HL-60 (cell line): ENCODE data around the gene BRPF3.

Experiments used
- DNase-seq, 2 experiments: peaks; one replicate each; pipeline ENCODE4 v3.0.0-alpha.2; 2010 to 2020; ENCODE audit warnings: low read depth in 1 of 2, low spot score in 1 of 2
- H3K27ac ChIP-seq: fragments of 250-450 bp; sonication (Bioruptor Pico); replicated peaks from 2 replicates; pipeline ENCODE4 v1.5.1; 2020; ENCODE audit warnings: mild to moderate bottlenecking, moderate library complexity
- H3K27me3 ChIP-seq: fragments of 250-450 bp; sonication (Bioruptor Pico); 2 replicates; pipeline ENCODE4 v1.5.1; 2021; ENCODE audit warnings: mild to moderate bottlenecking, moderate library complexity; ENCODE audit not compliant: insufficient read depth, poor library complexity, severe bottlenecking
- H3K4me3 ChIP-seq: replicated peaks from 2 replicates; pipeline ENCODE4 v1.5.1; 2011; ENCODE audit warnings: mild to moderate bottlenecking, control low read depth, low read length; ENCODE audit not compliant: insufficient read depth
- GABPA ChIP-seq: IDR thresholded peaks from 2 replicates; pipeline ENCODE4 v1.6.1; 2012; ENCODE audit warnings: low read depth
- POLR2AphosphoS5 ChIP-seq: IDR thresholded peaks from 2 replicates; pipeline ENCODE4 v1.6.1; 2012; ENCODE audit warnings: low read depth
- SPI1 ChIP-seq: IDR thresholded peaks from 2 replicates; pipeline ENCODE4 v1.6.1; 2012; ENCODE audit warnings: low read depth, mild to moderate bottlenecking, borderline replicate concordance
- long read RNA-seq: library from polyadenylated mRNA; unstranded; transcript quantifications from one replicate; pipeline ENCODE4 v2.0.0, GENCODE V29; 2020
- TF ChIP-seq, protein P1 (sequence below): IDR thresholded peaks from one replicate; pipeline ENCODE4 v1.5.1; 2011; ENCODE audit warnings: low read length, control low read depth, inconsistent platforms; ENCODE audit not compliant: insufficient read depth
- TF ChIP-seq, protein P2 (sequence below): IDR thresholded peaks from 2 replicates; pipeline ENCODE4 v1.6.1; 2012; ENCODE audit warnings: low read depth; ENCODE audit not compliant: insufficient replicate concordance

Gene BRPF3
- long read RNA-seq, partial matches to known transcripts, result 0 of 2 reads
- long read RNA-seq, other reads (novel, unspliced or antisense), result 2 of 2 reads

DNA sequence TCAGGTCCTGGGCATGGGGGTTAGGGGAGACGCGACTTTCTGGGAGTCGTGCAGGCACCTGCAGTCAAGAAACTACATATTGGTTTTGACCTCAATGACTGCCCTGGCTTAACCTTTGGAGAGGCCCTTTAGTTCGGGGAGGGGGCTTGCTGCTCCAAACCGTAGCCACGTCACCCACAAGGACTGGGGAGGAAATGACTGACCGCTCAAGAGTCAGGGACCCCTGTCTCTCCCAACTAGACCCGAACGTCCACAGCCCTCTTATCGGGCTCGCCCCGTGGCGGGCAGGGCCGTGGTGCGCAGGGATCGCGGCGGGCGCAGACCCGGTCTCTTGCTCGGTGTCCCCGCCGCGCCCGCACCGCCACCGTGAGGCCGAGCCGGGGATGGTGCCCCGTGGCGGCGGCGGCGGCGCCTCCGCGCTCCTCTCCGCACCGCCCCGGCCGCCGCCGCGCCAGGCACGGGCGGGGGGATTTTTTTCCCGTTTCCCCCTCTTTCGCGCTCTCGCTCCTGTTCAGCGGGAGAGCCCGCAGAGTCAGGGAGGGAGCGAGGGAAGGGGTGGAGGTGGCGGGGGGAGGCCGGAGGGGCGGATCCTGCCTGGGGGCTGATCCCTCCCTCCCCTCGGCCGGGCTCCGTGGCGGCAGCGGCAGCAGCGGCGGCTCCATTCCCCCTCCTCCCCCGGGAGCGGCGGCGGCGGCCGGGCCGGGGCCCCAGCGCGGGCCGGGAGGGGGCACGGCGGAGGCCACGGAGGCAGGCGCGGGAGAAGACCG lies at the start of gene BRPF3:
Gene BRPF3 (plus strand): TSS at position 632 of the 767 bp plus-strand sequence. CDS start 3,579 bp downstream, outside the sequence.
- H3K27ac ChIP-seq, result peak within 1 kb of the TSS; percentile 93
- DNase-seq, result peak; percentile 46 to 69
- H3K4me3 ChIP-seq, result peak within 1 kb of the TSS; percentile 56
- H3K27me3 ChIP-seq, result no peaks in the 10 kb centered on the region
- TF ChIP-seq POLR2AphosphoS5 (no peak), GABPA (no peak), SPI1 (no peak)
- TF ChIP-seq, protein P1, sequence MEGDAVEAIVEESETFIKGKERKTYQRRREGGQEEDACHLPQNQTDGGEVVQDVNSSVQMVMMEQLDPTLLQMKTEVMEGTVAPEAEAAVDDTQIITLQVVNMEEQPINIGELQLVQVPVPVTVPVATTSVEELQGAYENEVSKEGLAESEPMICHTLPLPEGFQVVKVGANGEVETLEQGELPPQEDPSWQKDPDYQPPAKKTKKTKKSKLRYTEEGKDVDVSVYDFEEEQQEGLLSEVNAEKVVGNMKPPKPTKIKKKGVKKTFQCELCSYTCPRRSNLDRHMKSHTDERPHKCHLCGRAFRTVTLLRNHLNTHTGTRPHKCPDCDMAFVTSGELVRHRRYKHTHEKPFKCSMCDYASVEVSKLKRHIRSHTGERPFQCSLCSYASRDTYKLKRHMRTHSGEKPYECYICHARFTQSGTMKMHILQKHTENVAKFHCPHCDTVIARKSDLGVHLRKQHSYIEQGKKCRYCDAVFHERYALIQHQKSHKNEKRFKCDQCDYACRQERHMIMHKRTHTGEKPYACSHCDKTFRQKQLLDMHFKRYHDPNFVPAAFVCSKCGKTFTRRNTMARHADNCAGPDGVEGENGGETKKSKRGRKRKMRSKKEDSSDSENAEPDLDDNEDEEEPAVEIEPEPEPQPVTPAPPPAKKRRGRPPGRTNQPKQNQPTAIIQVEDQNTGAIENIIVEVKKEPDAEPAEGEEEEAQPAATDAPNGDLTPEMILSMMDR, result no peak
- TF ChIP-seq, protein P2, sequence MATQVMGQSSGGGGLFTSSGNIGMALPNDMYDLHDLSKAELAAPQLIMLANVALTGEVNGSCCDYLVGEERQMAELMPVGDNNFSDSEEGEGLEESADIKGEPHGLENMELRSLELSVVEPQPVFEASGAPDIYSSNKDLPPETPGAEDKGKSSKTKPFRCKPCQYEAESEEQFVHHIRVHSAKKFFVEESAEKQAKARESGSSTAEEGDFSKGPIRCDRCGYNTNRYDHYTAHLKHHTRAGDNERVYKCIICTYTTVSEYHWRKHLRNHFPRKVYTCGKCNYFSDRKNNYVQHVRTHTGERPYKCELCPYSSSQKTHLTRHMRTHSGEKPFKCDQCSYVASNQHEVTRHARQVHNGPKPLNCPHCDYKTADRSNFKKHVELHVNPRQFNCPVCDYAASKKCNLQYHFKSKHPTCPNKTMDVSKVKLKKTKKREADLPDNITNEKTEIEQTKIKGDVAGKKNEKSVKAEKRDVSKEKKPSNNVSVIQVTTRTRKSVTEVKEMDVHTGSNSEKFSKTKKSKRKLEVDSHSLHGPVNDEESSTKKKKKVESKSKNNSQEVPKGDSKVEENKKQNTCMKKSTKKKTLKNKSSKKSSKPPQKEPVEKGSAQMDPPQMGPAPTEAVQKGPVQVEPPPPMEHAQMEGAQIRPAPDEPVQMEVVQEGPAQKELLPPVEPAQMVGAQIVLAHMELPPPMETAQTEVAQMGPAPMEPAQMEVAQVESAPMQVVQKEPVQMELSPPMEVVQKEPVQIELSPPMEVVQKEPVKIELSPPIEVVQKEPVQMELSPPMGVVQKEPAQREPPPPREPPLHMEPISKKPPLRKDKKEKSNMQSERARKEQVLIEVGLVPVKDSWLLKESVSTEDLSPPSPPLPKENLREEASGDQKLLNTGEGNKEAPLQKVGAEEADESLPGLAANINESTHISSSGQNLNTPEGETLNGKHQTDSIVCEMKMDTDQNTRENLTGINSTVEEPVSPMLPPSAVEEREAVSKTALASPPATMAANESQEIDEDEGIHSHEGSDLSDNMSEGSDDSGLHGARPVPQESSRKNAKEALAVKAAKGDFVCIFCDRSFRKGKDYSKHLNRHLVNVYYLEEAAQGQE, result no peak

DNA sequence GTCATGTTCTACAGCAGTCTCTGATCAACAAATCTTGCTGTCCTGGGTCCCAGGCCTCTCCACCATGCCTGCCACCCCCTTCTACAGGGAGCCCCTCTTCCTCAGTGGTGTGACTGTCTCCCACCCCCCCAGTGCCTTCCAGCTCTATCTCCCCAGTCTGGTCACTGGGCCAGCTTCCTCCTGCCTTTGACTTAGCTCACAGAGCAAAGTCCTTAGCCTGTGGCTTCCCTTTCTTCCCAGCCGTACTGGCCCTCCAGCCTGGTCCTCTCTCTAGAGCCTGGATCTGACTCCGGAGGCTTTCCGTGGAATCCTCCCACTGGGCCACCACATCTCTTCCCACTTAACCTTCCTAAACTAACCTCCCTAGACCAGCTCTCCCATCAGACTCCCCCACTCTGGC lies 49.2 kb upstream of the BRPF3 start:
- DNase-seq, result peak in 1 of 2 experiments; percentile 24
- TF ChIP-seq POLR2AphosphoS5 (no peak), GABPA (no peak)
- TF ChIP-seq, protein P2, result no peak
- TF ChIP-seq, protein P1, result no peak
- Histone ChIP-seq H3K4me3 (no peak overlapping the region), H3K27ac (peak overlapping the region; percentile 59), H3K27me3 (no peaks in the 10 kb centered on the region)

DNA sequence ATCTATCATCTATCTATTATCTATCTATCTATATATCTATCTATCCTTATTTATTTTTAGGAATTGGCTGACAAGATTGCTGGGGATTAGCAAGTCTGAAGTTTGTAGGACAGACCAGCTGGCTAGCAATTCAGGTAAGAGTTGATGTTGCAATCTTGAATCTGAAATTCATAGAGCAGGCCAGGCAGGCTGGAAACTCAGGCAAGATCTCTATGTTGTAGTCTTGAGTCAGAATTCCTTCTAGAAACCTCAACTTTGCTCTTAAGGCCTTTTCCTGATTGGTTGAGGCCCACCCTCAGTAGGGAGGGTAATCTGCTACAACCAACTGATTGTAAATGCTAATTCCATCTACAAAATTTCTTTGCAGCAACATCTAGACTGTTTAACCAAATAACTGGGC lies 47.1 kb upstream of the BRPF3 start:
- no peak overlapping the region for H3K4me3 ChIP-seq
- no peak for DNase-seq
- TF ChIP-seq POLR2AphosphoS5 (no peak), SPI1 (no peak), GABPA (no peak)
- TF ChIP-seq, protein P2, result no peak
- TF ChIP-seq, protein P1, result no peak
- no peak overlapping the region for H3K27ac ChIP-seq
- no peaks in the 10 kb centered on the region for H3K27me3 ChIP-seq
